SW480 (cell line): Measurements from ENCODE around the gene SEC16A.
"Not testable (repeated sequence)": the region's sequence is repeated elsewhere in the genome, so short reads cannot be mapped to it uniquely, and the experiment has no call there.

Source experiments
- DNase-seq: peaks from one replicate; pipeline ENCODE4 v3.0.0-alpha.2; 2016; ENCODE audit warnings: low spot score

Gene SEC16A

GRCh38 chr9:136419092-136419420 lies 63.8 kb downstream of the SEC16A start:
- no peak for DNase-seq

- DNase-seq: no peak
Observed at GRCh38 chr9:136418182-136419091, 64.4 kb downstream of the SEC16A start.

GRCh38 chr9:136416914-136417313 lies 65.9 kb downstream of the SEC16A start:
- DNase-seq: no peak

- no peak for DNase-seq
Observed at GRCh38 chr9:136416427-136416826, 66.4 kb downstream of the SEC16A start.

- no peak for DNase-seq
Observed at GRCh38 chr9:136412962-136413361, 69.9 kb downstream of the SEC16A start.

- no peak for DNase-seq
Observed at GRCh38 chr9:136411378-136411777, 71.5 kb downstream of the SEC16A start.

GRCh38 chr9:136410500-136411287 lies 72.1 kb downstream of the SEC16A start, which contains the start of the genes ENTR1 and PMPCA:
ENTR1 (minus strand) TSS chr9:136410614; CDS start chr9:136410397, 217 bp downstream.
PMPCA (plus strand) TSS chr9:136410658; CDS start chr9:136410669, 11 bp downstream.
- peak; percentile 86 for DNase-seq

GRCh38 chr9:136409557-136410455 lies 73.0 kb downstream of the SEC16A start:
- DNase-seq: no peak

GRCh38 chr9:136407911-136408310 lies 74.9 kb downstream of the SEC16A start:
- no peak for DNase-seq

GRCh38 chr9:136407061-136407460 lies 75.8 kb downstream of the SEC16A start:
- DNase-seq: not testable (repeated sequence)

- DNase-seq: not testable (repeated sequence)
Observed at GRCh38 chr9:136405904-136406303, 76.9 kb downstream of the SEC16A start.

- DNase-seq: no peak
Observed at GRCh38 chr9:136405481-136405880, 77.4 kb downstream of the SEC16A start.

GRCh38 chr9:136404801-136405136 lies 78.1 kb downstream of the SEC16A start:
- DNase-seq: no peak

- no peak for DNase-seq
Observed at GRCh38 chr9:136403915-136404800, 78.7 kb downstream of the SEC16A start.

- no peak for DNase-seq
Observed at GRCh38 chr9:136403538-136403914, 79.3 kb downstream of the SEC16A start.

- no peak for DNase-seq
Observed at GRCh38 chr9:136402067-136402466, 80.8 kb downstream of the SEC16A start.

- no peak for DNase-seq
Observed at GRCh38 chr9:136401173-136401922, 81.5 kb downstream of the SEC16A start.

- peak; percentile 86 for DNase-seq
Observed at GRCh38 chr9:136400038-136400834, 82.6 kb downstream of the SEC16A start, which contains the start of gene SNAPC4. SNAPC4 (minus strand) TSS chr9:136400170; CDS start chr9:136398428, 1,742 bp downstream.
